A549 treated with Hydrocortisone at 1 μM for 4 hours (cell line): ENCODE data around the gene ADAMTSL5. TPM values are rescaled to one million over a fixed set of nuclear protein-coding genes. Genes with fewer than 3 reads are reported as not detected.

Experiments
- total RNA-seq: library from RNA; stranded (reverse); fragments of 200-300 nt; extraction: Qiagen RNA extraction; gene quantifications from 5 replicates; pipeline ENCODE4 v1.2.3, GENCODE V29; 2022

ADAMTSL5 gene
- total RNA-seq, result 3.4 to 4.2 TPM (median 3.5 TPM) in 5 replicates

GRCh38 chr19:1512671-1513498, at the start of gene ADAMTSL5:
ADAMTSL5 (minus strand) TSS chr19:1513019; CDS start chr19:1510943, 2,076 bp downstream.

GRCh38 chr19:1523412-1524286, 10.8 kb upstream of the ADAMTSL5 start, which contains the start of gene PLK5:
PLK5 (plus strand) TSS chr19:1524077; CDS start chr19:1526997, 2,920 bp downstream.

GRCh38 chr19:1491114-1491848, 21.5 kb downstream of the ADAMTSL5 start, which contains the start of gene REEP6:
REEP6 (plus strand) TSS chr19:1491181; CDS start chr19:1491270, 89 bp downstream.

GRCh38 chr19:1490311-1491113, 22.3 kb downstream of the ADAMTSL5 start, which contains the start of gene PCSK4:
PCSK4 (minus strand) TSS chr19:1490350; CDS start chr19:1490346, 4 bp downstream.

GRCh38 chr19:1478934-1479707, 33.7 kb downstream of the ADAMTSL5 start, which contains the start of gene C19orf25:
C19orf25 (minus strand) TSS chr19:1479215; CDS start chr19:1478903, 312 bp downstream.

Other genes with a start within 250 kb of the ADAMTSL5 start
- gene CIRBP, start 243.7 kb downstream of the ADAMTSL5 start, total RNA-seq, result 90.9 to 225 TPM (median 100 TPM) in 5 replicates
- 44.2 to 95.1 TPM (median 77.5 TPM) in 5 replicates for gene FAM174C, start 237.5 kb downstream of the ADAMTSL5 start, total RNA-seq
- 1.0 to 2.3 TPM (median 2.0 TPM) in 5 replicates for gene EFNA2, start 227.1 kb downstream of the ADAMTSL5 start, total RNA-seq
- 67.0 to 76.3 TPM (median 74.3 TPM) in 5 replicates for gene NDUFS7, start 129.1 kb downstream of the ADAMTSL5 start, total RNA-seq
- gene GAMT, start 111.5 kb downstream of the ADAMTSL5 start, total RNA-seq, result 26.9 to 45.6 TPM (median 41.2 TPM) in 5 replicates
- 81.0 to 103 TPM (median 96.2 TPM) in 5 replicates for gene DAZAP1, start 105.4 kb downstream of the ADAMTSL5 start, total RNA-seq
- 1,250 to 2,075 TPM (median 1,916 TPM) in 5 replicates for gene RPS15, start 74.6 kb downstream of the ADAMTSL5 start, total RNA-seq
- 0.78 to 2.5 TPM (median 1.7 TPM) in 5 replicates for gene APC2, start 62.9 kb downstream of the ADAMTSL5 start, total RNA-seq
- 10.4 to 18.8 TPM (median 16.6 TPM) in 5 replicates for gene C19orf25, start 33.8 kb downstream of the ADAMTSL5 start, total RNA-seq
- gene PCSK4, start 22.7 kb downstream of the ADAMTSL5 start, total RNA-seq, result 0.64 to 1.0 TPM (median 0.85 TPM) in 5 replicates
- 3.9 to 6.6 TPM (median 4.9 TPM) in 5 replicates for gene REEP6, start 21.8 kb downstream of the ADAMTSL5 start, total RNA-seq
- not detected in 5 replicates for gene PLK5, start 11.1 kb upstream of the ADAMTSL5 start, total RNA-seq
- 6.5 to 11.6 TPM (median 10.8 TPM) in 5 replicates for gene MEX3D, start 55.3 kb upstream of the ADAMTSL5 start, total RNA-seq
- gene MBD3, start 79.8 kb upstream of the ADAMTSL5 start, total RNA-seq, result 37.1 to 49.0 TPM (median 46.7 TPM) in 5 replicates
- 68.4 to 207 TPM (median 177 TPM) in 5 replicates for gene UQCR11, start 92.4 kb upstream of the ADAMTSL5 start, total RNA-seq
- gene TCF3, start 139.6 kb upstream of the ADAMTSL5 start, total RNA-seq, result 56.3 to 67.3 TPM (median 66.2 TPM) in 5 replicates
- gene ONECUT3, start 240.5 kb upstream of the ADAMTSL5 start, total RNA-seq, result not detected in 5 replicates